ENCODE measurements around the gene RAI1. TPM values are rescaled to one million over a fixed set of nuclear protein-coding genes. Genes with fewer than 3 reads are reported as not detected.

The RAI1 gene
- total RNA-seq, 1 donor from 2014 or later: 39.1 TPM

GRCh38 chr17:17847726-17848125 lies 166.5 kb downstream of the RAI1 start:
- H4K20me1 ChIP-seq (ENCODE audit: insufficient read depth, low read length): no peaks in the 10 kb centered on the region
- TF ChIP-seq EZH2 (IDR thresholded peaks at IDR 0.05; ENCODE audit: insufficient read depth, low read length): no peak
- no peak for TF ChIP-seq CTCF (IDR thresholded peaks at IDR 0.05; ENCODE audit: insufficient read depth, low read depth, low read length)
- H3K4me3 Mint-ChIP-seq (ENCODE audit: unreplicated experiment): no peak overlapping the region
- no peaks in the 10 kb centered on the region for H3K9me3 Mint-ChIP-seq (ENCODE audit: unreplicated experiment)
- H3K4me2 ChIP-seq (ENCODE audit: low read length): no peak overlapping the region
- H3K4me3 ChIP-seq (ENCODE audit: insufficient read depth, low read depth, low read length): no peak overlapping the region
- H3K27me3 ChIP-seq (ENCODE audit: insufficient read depth, low read length): no peaks in the 10 kb centered on the region
- H3K27ac Mint-ChIP-seq (ENCODE audit: unreplicated experiment): no peak overlapping the region
- H3K79me2 ChIP-seq (ENCODE audit: insufficient read depth, low read length): no peaks in the 10 kb centered on the region
- H3K36me3 Mint-ChIP-seq (ENCODE audit: low read depth, unreplicated experiment): peaks cover 9% of the 10 kb centered on the region
- no peaks in the 10 kb centered on the region for H3K9me3 ChIP-seq (ENCODE audit: insufficient read depth, low read depth, low read length)
- no peaks in the 10 kb centered on the region for H3K36me3 ChIP-seq (ENCODE audit: insufficient read depth, low read length)
- H3K27ac ChIP-seq (ENCODE audit: low read depth, low read length): no peak overlapping the region
- no peaks in the 10 kb centered on the region for H3K27me3 Mint-ChIP-seq (ENCODE audit: low read depth, unreplicated experiment)
- H3K4me1 ChIP-seq (ENCODE audit: insufficient read depth, low read length): peaks cover 6% of the 10 kb centered on the region
- H3K9ac ChIP-seq (ENCODE audit: low read length): no peak overlapping the region
- H2AFZ ChIP-seq (ENCODE audit: low read depth, low read length): no peak overlapping the region
- FAIRE-seq: no peak
- peaks cover 10% of the 10 kb centered on the region for H3K4me1 Mint-ChIP-seq (ENCODE audit: low read depth, unreplicated experiment)
- DNase-seq (ENCODE audit: low read depth): no peak

GRCh38 chr17:17848311-17849082 lies 167.2 kb downstream of the RAI1 start:
- H3K4me1 Mint-ChIP-seq (ENCODE audit: low read depth, unreplicated experiment): peaks cover 10% of the 10 kb centered on the region
- Histone ChIP-seq H3K36me3 (ENCODE audit: insufficient read depth, low read length) (no peaks in the 10 kb centered on the region), H2AFZ (ENCODE audit: low read depth, low read length) (no peak overlapping the region), H3K79me2 (ENCODE audit: insufficient read depth, low read length) (no peaks in the 10 kb centered on the region), H3K9me3 (ENCODE audit: insufficient read depth, low read depth, low read length) (no peaks in the 10 kb centered on the region), H3K4me3 (ENCODE audit: insufficient read depth, low read depth, low read length) (no peak overlapping the region), H3K27me3 (ENCODE audit: insufficient read depth, low read length) (no peaks in the 10 kb centered on the region), H3K4me2 (ENCODE audit: low read length) (no peak overlapping the region), H3K9ac (ENCODE audit: low read length) (no peak overlapping the region), H3K4me1 (ENCODE audit: insufficient read depth, low read length) (peaks cover 6% of the 10 kb centered on the region), H3K27ac (ENCODE audit: low read depth, low read length) (no peak overlapping the region), H4K20me1 (ENCODE audit: insufficient read depth, low read length) (no peaks in the 10 kb centered on the region)
- TF ChIP-seq EZH2 (IDR thresholded peaks at IDR 0.05; ENCODE audit: insufficient read depth, low read length) (no peak), CTCF (IDR thresholded peaks at IDR 0.05; ENCODE audit: insufficient read depth, low read depth, low read length) (no peak)
- DNase-seq (ENCODE audit: low read depth) (no peak), FAIRE-seq (no peak)
- no peak overlapping the region for H3K27ac Mint-ChIP-seq (ENCODE audit: unreplicated experiment)
- peaks cover 11% of the 10 kb centered on the region for H3K36me3 Mint-ChIP-seq (ENCODE audit: low read depth, unreplicated experiment)
- no peak overlapping the region for H3K4me3 Mint-ChIP-seq (ENCODE audit: unreplicated experiment)
- no peaks in the 10 kb centered on the region for H3K9me3 Mint-ChIP-seq (ENCODE audit: unreplicated experiment)
- no peaks in the 10 kb centered on the region for H3K27me3 Mint-ChIP-seq (ENCODE audit: low read depth, unreplicated experiment)
